Activated naive CD4-positive, alpha-beta T cell treated with Interleukin-2 at 50 U/mL for 16 hours (primary cell): ENCODE data around the gene ADD3.
A peak's percentile ranks its signal among the peaks of the same experiment; 100 is the strongest.

Experiments
- DNase-seq: peaks from one replicate; pipeline ENCODE4 v3.0.0-alpha.2; 2020

The ADD3 gene

DNA sequence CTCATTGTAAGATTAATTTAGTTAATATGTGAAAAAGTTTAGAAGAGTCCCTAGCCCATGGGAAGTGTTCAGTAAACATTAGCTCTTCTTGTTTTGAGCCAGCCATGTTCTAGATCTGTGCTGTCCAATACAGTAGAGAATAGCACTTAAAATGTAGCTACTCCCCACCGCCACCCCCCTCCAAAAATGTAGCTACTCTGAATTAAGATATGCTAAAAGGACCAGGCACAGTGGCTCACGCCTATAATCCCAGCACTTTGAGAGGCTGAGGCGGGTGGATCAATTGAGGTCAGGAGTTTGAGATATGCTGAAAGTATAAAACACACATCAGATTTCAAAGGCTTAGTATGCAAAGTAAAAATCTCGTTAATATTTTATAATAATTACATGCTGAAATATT lies 152.3 kb downstream of the ADD3 start:
- DNase-seq = no peak

DNA sequence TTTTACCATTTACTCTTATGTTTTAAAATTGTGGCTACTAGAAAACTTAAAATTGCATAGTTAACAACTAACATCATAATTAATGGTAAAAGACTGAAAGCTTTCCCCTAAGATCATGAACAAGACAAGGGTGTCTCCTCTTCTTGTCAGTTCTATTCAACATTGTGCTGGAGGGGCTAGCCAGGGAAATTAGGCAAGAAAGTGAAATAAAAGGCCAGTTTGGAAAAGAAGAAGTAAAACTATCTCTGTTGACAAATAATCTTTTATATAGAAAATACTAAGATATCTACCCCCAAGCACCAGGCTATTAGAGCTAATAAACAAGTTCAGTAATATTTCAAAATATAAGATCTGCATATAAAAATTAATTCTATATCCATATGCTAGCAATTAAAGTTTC lies 152.7 kb downstream of the ADD3 start:
- no peak for DNase-seq

DNA sequence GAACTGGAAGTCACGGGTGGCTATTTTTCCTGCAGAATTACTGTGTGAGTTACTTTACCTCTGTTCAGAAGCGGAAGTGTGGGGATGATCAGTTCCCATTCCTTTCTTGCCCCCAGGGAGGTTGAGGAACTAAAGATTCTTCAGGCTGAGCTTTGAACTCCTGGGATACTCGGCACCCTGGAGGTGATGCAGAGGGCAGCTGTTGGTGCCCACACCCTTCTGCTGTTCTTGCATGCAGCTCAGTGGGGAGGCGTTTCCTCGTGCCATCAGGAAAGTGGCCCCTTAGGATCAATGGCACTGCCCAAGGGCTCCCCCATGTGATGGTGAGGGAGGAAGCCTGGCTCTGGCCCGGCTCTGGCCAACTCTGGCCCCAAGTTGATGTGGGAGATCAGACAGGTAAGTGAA lies 155.0 kb downstream of the ADD3 start:
- no peak for DNase-seq

DNA sequence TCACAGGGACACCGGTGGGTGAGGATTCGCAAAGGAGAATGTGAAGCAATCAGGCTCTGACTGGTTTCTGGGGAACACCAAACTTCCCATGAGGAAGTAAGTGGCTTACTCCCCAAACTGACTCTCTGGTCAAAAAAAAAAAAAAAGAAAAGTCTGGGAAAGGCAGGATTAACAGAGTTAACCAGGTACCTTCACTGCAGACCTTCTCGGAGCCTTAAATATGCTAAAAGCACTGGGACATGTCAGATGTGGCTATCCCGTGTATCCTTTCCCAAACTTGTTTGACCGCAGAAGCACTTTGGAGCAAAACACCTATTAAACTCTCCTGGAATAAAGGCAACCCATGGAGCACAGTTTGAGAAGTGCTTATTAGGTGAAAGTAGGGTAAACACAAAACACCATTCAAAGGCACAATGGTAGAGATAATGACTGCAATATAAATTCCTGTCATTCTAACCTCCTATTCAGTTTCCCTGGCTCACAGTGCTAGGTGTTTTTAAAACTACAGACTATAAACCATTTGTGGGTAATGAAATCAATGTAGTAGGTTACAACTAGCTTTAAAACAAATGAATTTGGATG lies 155.5 kb downstream of the ADD3 start:
- DNase-seq = no peak

DNA sequence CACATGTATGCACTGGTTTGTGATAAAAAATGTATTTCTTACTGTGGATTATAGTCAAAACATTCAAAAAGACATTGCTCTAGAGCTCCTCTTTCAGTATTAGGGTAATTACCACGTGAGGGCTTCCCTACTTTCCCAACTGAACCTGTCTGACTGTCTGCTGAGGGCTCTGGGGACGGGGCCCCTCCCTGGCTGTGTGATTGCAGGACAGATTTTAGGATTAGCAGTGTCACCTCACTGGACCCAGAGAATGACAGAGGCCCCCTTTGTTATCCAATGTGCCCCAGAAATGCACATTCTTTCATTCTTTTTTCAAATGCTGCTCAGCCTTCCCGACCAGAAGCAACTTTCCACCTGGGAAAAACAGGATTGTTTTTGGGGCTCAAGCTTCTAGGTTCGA lies 156.1 kb downstream of the ADD3 start:
- DNase-seq = no peak

DNA sequence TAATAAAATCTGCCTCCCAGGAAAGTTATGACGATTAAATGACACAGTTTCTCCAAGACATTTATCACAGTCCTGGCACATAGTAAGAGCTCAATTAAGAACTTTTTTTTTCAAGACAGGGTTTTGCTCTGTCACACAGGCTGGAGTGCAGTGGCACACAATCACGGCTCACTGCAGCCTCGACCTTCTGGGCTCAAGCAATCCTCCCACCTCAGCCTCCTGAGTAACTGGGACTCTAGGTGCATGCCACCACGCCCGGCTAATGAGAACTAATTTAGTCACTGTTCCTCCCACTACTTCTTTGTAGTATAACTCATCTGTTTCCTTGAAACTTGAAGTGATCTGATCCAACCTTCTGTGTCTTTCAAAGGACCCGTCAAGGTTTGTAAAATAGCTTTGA lies 157.5 kb downstream of the ADD3 start:
- DNase-seq = peak; percentile 29

DNA sequence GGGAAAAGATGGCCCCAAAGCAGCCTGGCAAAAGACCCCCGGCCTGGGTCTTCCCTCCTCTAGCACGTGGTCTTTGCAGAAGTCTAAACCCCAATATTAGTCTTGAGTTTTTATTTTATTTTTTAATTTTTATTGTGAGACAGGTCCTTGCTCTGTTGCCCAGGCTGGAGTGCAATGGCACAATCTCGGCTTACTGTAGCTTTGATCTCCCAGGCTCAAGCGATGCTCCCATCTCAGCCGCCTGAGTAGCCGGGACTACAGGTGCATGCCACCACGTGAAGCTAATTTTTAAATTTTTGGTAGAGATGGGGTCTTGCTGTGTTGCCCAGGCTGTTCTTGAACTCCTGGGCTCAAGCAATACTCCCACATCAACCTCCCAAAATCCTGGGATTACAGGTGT lies 159.4 kb downstream of the ADD3 start:
- no peak for DNase-seq

DNA sequence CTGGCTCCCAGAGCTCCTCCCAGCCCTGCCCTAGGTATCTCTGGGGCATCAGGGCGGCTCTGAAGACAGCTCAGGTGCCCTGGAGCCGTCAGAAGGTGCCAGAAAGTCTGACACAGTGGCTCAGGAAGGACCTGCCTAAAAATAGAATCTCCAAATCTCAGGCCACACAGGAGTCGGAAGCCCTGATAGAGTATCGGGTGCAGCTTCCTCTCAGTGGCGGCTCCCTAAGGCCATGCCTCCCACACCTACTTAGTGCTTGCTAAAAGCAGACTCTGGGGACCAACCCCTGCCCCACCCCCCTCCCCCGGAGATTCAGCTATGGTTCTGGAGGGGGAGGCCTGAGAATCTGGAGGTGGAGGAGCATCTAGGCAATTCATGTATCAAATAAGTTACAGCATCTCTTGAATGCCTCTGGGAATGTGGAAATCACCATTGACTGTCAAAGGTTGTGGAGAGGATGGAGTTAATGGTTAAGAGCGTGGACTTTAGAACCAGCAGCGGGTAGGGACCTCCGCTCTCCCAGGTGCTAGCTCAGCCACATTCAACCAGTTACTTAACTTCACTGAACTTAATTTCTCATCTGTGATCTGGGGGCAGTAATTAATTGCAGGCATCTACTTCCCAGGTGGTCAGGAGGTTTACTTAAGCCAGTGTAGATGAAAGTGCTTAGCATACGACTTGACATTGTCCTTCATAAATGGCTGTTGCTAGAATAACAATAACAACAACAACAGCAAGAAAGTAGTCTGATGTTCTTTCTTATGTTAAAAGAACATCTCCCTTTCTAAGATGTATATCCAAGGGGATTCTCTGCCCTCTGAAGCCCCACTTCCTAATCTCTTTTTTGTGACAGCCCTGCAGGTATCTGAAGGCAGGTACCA lies 161.1 kb downstream of the ADD3 start:
- peak; percentile 10 for DNase-seq

DNA sequence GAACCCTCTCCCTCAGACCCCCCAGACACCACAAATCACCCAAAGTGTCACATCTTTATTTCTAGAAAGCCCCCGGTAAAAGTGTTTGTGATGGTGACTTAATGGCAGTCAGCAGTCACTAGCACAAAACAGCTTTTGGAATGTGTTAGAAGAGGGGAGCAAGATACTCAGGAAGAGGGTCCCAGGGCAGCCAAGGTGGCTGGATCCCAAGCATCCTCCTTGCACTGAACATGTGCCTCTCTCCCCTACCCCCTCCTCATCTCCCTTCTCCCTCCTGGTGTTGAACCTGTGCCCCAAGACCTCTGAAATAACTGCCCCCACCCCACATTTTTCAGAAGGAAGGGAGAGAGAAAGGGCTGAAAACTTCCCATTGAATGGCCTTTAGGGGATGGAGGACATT lies 161.8 kb downstream of the ADD3 start:
- DNase-seq = no peak

DNA sequence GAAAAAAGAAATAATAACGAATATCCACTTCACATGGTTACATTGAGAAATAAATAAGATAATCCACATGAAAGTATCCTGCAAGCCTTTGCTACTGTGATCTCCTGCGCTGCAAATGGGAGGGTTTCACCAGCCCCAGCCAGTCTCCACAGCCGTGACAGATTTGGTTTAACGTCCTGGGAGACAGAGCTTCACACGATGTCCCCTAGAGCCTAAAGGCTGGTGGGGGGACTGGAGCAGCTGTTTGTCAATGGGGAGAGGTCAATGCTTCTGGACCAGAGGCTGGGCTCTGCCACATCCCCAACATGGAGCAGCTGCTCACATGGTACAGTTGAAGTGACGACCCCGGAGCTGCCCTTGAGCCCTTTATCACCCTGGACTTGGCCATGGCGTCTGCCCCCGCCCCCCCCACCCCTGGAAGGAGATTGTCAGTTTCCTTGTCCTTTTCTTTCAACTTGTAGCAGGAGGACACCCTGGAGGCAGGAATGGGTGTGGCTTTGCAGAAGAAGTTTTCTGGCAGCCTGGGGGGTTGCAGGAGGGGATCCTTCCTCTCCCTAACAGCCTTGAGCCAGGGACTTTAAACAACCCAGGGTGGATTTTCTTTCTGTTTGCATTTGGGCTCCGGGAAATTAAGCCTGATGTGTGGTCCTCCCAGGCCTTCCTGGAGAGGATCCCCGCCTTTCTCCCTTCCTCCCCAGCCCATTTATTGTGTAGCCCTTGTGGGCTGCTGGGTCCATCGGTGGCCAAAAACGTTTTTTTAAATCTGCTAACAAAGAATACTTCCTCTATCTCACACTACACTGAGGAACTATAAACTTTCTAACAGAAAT lies 162.6 kb downstream of the ADD3 start:
- DNase-seq = no peak

DNA sequence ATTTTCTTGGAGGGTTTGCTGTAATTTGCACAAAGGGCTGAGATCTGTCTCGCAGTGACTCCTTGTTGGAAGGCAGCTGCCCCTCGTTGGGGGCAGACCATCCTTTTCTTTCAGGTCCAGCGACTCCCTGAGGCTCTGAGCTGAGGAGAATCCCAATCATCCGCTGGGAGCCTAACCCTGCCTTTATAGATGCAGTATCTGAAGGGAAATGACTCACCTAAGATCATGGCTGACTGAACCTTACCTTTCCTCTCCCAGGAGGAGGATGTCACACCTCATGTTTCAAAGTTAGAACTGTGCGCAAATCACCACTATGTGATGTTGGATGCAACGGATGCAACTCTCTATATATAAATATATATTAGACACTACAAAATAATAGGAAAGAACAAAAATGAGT lies 163.2 kb downstream of the ADD3 start:
- DNase-seq = no peak

DNA sequence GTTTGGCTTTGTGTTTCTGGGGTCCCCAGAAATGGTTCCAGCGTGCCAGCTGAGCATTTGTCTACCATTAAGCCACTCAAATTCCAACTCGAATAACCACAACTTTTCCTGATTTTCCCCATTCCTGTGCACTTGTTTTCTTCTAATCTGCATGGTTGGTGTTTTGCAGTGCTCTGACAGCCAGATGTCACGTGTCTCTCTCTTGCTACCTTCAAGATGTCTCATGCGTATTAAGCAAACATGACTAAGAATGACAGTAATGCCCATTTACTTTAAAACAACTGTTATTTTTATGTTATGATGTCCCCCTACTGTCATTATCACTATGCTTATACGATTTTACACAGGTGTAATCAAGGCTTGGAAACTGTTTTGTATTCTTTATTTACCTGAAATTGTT lies 164.4 kb downstream of the ADD3 start:
- no peak for DNase-seq

DNA sequence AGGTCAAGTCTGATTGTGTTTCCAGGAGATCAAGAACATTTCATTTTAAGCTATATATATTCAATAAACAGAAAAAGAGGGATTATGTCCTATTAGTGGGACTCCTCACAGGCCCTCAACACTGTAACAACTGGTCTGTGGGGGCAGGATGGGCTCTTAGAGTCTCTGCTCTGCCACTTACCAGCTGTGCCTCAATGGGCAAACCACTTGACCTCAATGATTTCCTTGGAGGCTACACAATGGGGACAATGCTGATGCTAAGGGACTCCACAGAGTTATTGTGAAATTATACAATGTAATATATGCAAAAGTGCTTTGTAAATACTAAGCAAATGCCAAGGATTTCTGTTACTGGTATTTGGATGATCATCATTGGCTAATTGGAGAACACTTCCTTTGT lies 166.4 kb downstream of the ADD3 start:
- DNase-seq = no peak

DNA sequence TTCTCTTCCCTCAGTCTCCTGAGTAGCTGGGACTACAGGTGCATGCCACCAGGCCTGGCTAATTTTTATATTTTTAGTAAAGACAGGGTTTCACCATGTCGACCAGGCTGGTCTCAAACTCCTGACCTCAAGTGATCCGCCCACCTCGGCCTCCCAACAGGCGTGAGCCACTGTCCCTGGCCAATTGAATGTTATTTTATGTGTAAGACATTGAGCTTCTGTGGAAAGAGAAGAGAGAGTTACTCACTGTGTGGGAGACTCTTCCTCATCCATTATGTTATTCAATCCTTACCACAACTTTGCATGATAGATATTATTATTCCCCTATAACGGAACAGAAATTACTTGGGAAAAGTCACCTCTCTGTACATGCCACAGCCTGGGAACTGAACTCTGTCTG lies 167.0 kb downstream of the ADD3 start:
- DNase-seq = no peak

DNA sequence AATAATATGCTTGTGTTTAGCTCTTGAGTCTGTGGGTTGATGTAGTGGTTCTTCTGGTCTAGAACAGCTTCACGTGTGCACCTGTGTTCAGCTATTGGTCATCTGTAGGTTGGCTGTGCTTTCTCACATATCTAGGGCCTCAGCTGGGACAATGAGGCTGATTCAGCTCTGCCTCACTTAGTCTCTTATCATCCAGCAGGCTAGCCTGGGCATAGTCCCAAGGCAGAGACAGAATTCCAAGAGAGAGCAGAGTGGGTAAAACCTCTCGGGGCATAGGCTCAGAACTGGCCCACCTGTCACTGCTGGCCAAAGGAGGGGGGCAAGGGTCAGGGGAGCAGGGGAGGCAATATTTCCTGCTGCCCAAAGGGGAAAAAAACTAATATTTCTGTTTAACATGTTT lies 167.6 kb downstream of the ADD3 start:
- DNase-seq = no peak

DNA sequence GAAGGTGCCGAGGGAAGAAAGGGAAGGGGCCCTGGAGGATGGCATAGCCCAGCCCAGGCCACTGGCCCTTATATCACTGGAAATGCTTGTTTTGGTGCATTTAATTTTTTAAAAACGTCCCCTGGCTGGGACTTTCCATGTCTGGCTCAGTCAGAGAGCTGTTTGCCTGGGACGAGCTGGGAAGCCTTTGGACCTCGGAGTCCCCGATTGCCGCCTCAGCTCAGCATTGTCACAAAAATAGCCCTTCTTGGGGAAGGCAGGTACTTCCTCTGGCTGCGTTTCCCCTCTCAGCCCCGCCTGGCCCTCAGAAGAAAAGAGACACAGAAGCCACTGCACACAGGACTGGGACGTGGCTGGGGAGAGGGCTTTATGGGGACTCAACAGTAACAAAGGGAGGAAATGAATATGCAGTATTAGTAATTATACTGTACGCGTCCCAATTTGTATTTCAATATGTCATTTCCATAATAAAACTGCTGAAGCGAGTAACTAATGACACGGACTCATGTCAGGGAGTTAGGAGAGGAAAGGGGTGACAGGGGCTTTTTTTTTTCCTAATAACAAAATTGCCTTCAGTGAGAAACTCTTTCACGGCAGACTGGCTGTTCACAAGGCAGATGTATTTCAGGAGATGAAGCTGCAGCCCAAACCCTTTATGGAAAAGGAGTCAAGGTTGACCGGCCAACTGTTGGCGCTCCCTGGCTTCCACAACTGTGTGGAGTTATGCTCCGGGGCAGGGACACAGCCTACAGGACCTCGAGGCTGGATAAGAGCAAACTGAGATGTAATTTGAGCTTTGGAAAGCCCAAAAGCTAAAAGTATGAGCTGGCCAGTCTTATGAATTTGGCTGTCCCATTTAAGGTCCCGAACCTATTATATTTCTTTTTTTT lies 168.6 kb downstream of the ADD3 start:
- DNase-seq = no peak

DNA sequence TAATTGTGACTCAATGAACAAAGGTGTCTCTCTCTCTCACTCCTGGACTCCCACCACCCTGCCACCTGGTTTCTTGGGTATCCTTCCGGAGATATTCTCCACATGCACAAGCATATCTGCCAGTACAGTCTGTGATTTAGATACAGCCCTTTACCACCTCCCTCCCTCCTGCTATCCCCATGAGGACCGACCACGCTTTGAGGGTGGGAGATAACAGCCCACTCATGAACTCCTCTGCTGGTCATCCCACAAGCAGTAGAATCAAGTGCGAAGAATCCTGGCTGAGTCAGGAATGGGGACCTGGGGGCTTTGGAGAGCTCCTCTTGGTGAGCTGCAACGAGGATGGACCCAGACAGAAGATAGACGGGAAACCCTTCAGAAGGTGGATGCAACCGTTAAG lies 171.4 kb downstream of the ADD3 start:
- no peak for DNase-seq

DNA sequence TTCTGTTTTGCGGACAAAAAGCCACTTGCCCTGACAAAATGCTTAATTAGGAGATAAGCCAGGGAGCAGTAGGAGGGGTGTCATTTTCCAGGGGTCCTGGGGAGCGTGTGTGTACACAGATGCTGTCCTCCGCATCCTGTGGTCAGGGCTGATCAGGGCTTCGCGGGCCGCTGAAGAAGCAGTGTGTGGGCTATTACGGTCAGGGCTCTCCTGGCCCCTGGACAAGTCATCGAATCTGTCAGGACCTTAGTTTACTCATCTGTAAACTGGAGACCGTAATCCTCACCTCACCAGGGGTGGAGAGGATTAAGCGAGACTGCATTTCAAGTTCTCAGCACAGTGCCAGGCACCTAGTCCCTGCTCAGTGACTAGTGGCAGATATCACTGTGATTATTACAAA lies 173.7 kb downstream of the ADD3 start:
- no peak for DNase-seq

DNA sequence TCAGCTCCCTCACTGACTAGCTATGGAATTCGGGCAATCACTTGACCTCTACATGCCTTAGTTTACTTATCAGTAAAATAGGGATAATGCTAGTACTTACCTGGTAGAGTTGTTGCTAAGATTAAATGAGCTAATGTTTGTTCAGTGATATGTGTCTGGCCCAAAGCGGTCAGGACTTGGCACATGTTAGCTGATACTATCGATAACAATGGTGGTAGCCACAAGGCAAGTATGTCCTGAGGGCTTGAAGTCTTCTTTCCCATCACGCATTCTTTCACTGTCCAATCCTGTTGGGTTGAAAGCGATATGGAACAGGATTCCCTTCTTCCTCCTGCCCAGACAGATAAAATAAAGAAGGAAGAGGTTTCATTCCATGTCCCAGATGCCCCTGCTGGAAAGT lies 174.1 kb downstream of the ADD3 start:
- DNase-seq = no peak

DNA sequence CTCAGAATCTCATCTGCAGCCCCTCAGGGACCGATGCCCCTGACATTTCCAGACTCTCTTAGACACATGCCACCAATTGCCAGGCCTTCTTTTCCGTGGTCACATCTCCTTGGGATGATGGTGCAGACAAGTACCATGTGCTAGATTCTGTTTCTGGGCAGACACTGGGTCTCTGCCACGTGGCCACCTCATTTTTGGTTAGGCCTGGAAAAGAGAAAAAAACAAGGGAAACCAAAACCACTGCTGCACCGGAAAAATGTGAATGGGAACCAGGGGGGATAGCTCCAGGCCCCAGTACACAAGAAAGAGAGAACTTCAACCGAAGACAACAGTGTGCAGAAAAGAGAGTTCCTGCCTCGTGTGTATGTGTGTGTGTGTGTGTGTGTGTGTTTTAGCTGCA lies 176.6 kb downstream of the ADD3 start:
- no peak for DNase-seq
